ENCODE measurements around the gene SF1.

Gene SF1

GRCh38 chr11:64800303-64801157 is 22.2 kb upstream of the SF1 start:
- DNase-seq, result no peak

- DNase-seq, result no peak
Observed at GRCh38 chr11:64799623-64800302, 21.4 kb upstream of the SF1 start.

DNA sequence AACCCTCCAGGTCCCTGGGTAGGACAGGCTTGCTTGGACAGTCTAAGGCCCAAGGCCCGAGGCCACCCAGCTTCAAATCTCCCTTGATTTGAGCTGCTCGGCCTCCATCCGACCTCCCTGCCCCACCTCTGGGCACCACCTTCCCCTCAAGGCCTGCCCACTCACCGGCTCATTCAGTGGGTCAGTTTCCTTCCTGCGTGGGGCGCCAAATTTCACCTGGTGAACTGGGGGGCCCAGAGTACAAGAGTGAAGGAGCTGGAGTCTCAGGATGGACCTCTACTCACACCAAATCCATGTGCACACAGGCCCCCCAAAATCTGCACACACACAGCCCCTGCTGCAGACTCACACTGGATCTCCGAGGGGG is 20.9 kb upstream of the SF1 start:
- DNase-seq, result no peak

GRCh38 chr11:64796757-64797541 is 18.6 kb upstream of the SF1 start:
- DNase-seq, result no peak

DNA sequence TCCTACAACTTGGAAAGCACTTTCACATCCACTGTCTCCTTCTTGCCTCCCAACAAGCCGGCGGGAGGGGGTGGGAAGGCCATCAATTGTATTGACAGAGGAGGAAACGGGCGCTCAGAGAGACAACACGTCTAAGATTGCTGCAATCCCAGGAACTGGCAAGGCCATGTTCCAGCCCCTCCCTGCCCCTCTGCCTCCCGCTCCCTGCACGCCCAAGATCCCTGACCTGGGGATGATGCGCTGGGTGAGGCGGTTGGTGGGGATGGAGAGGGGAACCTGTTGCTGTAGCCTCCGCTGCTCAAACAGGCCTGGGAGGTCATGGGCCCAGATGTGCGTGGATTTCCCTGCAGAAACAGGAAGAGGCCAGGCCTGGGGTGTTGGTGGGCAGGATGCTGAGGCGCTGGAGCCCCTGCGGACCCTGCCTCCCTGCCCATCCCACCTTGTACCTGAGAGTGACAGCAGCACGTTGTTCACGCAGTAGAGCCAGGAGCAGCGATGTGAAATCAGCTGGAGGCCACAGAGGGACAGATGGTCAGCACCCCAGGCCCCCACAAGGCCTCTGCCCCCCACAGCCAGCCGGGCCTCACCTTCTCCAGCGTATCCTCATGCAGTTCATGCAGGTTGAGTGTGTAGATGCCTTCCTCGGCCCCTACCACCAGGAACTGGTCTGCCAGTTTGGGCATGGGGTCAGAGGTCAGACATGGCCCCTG is 17.9 kb upstream of the SF1 start:
- no peak for DNase-seq

GRCh38 chr11:64794526-64794925 is 16.2 kb upstream of the SF1 start:
- DNase-seq, result no peak

- DNase-seq, result no peak
Observed at GRCh38 chr11:64793271-64794160, 15.2 kb upstream of the SF1 start.

- no peak for DNase-seq
Observed at GRCh38 chr11:64792482-64792881, 14.1 kb upstream of the SF1 start.

DNA sequence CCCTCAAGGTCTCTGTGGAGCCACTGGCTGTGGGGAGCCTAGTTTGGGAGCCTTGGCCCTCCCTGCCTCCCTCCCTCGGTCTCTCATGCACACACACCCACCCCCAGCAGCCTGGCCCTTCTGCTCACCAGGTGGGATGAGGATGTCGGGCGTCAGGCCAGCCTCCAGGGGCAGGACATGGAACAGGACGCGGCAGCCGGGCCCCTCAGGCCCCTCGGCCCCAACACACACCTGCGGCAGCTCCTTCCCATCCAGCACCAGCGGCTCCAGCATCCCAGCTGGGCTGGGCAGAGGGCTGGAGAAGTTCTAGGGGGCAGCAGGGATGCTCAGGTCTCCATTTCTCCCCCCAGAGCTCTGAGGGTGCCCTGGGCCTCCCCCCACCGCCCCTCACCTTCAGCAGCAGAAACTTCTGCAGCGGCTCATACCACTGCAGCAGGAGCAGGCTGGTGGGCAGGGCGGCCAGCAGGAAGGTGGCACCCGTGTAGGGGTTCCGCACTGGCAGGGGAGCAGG is 13.5 kb upstream of the SF1 start:
- no peak for DNase-seq

DNA sequence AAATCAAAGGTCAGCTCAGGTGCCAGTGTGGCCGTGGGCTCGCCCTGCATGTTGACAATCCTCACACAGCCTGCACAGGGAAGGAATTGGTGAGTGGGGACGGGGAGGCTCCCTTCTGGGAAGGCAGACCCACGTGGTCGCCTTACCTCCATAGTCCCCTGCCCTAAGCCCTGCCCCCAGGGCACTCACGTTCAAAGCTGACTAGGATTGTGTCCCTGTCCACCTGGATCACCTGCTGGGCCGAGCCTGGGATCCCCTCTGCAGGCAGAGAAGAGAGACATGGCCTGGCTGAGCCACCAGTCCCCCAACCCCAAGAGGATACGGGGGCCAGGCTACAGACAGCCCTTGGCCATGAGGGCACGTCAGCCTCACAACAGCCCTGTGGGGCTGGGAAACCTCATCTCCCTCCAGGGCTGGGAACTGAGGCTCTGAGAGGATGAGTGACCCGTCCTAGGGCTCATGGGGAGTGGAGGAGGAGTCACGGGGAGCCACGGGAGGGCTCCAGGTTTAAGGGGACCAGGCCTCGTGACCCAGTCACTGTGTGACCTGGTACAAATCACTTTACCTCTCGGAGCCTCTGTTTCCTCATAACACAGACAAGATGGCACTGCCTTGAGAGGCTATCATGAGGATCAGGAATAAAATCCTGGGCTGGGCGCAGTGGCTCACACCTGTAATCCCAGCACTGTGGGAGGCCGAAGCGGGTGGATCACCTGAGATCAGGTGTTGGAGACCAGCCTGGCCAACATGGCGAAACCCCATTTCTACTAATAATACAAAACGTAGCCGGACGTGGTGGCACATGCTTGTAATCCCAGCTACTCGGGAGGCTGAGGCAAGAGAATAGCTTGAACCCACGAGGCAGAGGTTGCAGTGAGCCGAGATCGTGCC is 12.1 kb upstream of the SF1 start:
- no peak for DNase-seq

DNA sequence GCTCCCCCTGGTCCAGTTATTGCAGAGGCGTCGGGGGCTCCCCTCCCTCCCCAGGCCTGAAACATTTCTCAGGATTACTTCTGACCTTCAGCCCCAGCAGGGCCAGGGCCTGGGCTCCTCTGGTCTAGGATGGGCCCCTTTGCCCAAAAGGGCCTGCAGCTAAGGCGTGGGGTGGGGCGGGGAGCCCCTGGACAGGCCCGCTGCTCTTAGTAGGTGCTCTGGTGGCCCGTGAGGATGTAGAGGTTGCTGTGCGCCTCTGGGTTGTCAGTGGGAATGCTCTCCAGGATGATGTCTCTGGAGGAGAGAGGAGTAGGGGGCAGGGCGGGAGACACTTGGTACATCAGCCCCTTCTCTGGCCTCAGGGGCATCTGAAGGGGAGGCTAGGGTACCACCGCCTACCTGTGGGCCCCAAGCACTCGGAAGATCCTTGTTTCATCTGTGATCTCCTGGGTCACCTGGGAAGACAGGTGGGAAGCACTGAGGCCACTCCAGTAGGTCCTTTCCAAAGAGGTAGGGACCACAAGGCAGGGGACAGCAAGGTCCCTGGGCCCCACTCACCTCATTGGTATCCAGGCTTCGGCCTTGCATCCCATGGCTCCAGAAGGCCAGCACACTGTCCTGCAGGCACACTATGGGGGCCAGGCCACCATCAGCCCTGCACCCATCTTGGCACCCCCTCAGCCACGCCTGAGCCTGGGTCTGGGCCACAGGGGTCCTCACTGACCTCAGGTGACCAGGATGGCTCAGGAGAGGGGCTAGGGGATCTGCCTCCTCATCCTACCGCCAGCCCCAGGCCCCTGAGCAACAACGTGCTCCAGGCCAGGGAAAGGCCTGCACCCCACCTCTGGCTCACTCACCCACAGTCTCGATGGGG is 11.2 kb upstream of the SF1 start:
- DNase-seq, result no peak

DNA sequence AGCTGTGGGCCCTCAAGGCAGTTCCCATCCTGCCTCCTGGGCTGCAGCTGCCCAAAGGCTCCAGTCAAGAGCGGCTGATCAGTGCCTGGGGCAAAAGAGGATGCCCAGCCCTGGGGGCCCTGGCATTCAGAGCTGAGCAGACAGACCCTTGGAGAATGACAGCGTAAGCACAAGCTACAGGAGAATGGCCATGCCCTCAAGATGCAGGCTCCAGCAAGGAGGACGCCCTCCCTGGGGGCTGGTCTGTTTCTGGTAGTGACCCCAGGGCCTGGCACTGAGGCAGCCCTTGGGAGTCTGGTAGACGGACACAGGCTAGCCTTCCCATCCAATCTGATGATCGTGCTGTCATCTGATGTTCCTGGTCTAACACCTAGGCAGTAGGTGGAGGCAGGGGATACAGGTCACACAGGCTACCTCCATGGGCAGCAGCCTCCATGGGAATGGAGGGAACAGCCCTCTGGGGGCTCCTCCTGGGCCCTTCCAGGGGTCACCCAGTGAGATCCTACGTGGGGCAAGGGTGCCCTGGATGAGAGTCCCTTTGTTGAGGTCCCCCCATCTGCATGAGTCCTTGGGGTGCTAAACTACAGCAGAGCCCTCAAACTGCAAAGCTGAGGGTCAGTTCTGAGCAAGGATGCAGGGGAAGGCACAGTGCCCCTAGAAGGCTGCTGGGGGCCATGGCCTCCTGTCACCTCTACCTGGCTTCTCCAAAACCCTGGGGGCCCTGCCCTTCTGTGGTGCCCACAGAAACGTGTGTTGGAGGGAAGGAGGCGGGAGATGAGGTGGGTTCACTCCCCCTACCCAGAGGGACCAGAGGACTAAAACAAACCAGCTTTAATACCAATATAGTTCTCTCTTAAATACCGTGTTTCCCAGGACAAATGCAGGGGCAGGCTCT is 10.2 kb upstream of the SF1 start:
- DNase-seq, result no peak

DNA sequence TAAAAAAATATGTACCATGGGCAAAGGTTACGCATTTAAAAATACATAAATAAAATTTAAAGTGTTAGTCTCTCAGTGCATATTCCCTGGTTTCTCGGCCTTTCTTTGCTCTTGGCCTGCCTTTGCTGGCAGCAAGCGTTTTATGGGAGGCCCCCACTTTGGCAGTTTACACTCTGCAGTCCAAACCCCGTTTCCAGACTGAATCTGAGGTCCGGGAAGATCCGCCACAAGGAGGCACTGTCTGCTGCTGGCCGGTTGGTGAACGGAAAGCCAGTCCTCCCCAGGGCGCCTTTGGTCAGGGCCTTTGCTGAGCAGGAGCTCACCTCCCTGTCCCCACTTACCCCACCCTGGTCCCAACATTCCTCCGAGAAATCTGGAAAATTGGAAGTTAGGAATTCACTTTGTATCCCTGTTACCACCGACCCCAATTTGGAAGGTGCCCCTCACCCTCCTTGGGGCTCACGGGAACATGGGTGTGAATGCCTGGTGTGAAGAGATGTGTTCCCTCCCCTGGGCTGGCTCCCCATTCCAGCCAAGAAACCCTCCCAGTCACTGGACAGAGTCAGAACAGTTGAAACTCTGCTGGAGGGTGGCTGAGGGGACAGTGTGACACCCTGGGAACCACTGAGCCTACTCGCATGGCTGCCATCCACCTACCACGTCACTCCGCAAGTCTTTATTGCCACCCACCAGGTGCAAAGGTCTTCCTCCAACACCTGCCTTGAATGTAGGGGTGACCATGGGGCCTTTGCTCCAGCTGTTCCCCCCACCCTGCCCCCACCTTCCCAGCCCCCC is 9.4 kb upstream of the SF1 start:
- DNase-seq, result peak; percentile 47

- no peak for DNase-seq
Observed at GRCh38 chr11:64786308-64786707, 8.0 kb upstream of the SF1 start.

GRCh38 chr11:64784813-64785581 is 6.7 kb upstream of the SF1 start:
- no peak for DNase-seq

- DNase-seq, result no peak
Observed at GRCh38 chr11:64778223-64778472, 194 bp downstream of the SF1 start.
